ENCODE data around the gene ARID5B.

DNA sequence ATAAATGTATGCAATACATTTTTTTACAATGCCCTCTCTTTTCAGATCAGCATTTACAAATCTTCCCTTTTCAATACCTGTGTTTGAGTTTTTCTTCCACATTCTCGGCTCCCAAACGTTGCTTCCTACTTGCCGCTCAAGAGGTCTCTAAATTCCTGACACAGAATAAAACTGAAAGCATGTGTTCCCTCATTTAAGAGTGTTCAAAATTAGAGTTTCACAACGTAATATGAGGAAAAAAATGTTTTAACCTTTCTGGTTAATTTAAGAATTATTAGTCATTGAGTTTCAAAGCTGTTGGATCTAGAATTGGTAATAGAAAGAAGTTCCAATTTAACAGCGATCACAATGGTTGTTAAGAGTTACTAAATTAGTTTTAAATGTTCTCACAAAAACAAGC is 100.4 kb downstream of the ARID5B start:
- TF ChIP-seq GATA3 (IDR thresholded peaks at IDR 0.05; ENCODE audit: low read depth, low read length) (no peak), GATA2 (IDR thresholded peaks at IDR 0.05; ENCODE audit: low read depth, low read length) (no peak)
